GM23248 (cell line): ENCODE data around the gene PSME3IP1. TPM values are rescaled to one million over a fixed set of nuclear protein-coding genes. Genes with fewer than 3 reads are reported as not detected.

Experiments
- DNase-seq: peaks from one replicate; pipeline ENCODE4 v3.0.0-alpha.2; 2015
- H2AFZ ChIP-seq: fragments of 200-600 bp; sonication (generic); 2 replicates; pipeline ENCODE4 v1.6.1; 2016; ENCODE audit warnings: antibody characterized with exemption
- H3F3A ChIP-seq: fragments of 200-600 bp; sonication (generic); 2 replicates; pipeline ENCODE4 v1.6.1; 2016; ENCODE audit warnings: mild to moderate bottlenecking, antibody characterized with exemption, mixed run types; ENCODE audit not compliant: insufficient read depth
- H3K27ac ChIP-seq: fragments of 200-600 bp; sonication (generic); 2 replicates; pipeline ENCODE4 v1.5.1; 2016; ENCODE audit warnings: mild to moderate bottlenecking
- H3K27me3 ChIP-seq: fragments of 200-600 bp; sonication (generic); replicated peaks from 2 replicates; pipeline ENCODE4 v1.6.1; 2016; ENCODE audit warnings: mild to moderate bottlenecking; ENCODE audit not compliant: insufficient read depth
- H3K36me3 ChIP-seq: fragments of 200-600 bp; sonication (generic); 2 replicates; pipeline ENCODE4 v1.6.1; 2016; ENCODE audit warnings: low read depth, mild to moderate bottlenecking
- H3K4me1 ChIP-seq: fragments of 200-600 bp; sonication (generic); 2 replicates; pipeline ENCODE4 v1.6.1; 2016; ENCODE audit warnings: mild to moderate bottlenecking; ENCODE audit not compliant: insufficient read depth
- H3K4me2 ChIP-seq: fragments of 200-600 bp; sonication (generic); one replicate; pipeline ENCODE4 v1.6.1; 2016; ENCODE audit warnings: mild to moderate bottlenecking; ENCODE audit not compliant: unreplicated experiment
- H3K4me3 ChIP-seq: fragments of 200-600 bp; sonication (generic); 2 replicates; pipeline ENCODE4 v1.5.1; 2016; ENCODE audit warnings: mild to moderate bottlenecking
- H3K79me2 ChIP-seq: fragments of 200-600 bp; sonication (generic); 2 replicates; pipeline ENCODE4 v1.6.1; 2016; ENCODE audit warnings: mild to moderate bottlenecking; ENCODE audit not compliant: insufficient read depth
- H3K9ac ChIP-seq: fragments of 200-600 bp; sonication (generic); 2 replicates; pipeline ENCODE4 v1.6.1; 2016; ENCODE audit warnings: mild to moderate bottlenecking
- H3K9me2 ChIP-seq: fragments of 200-600 bp; sonication (generic); 2 replicates; pipeline ENCODE4 v1.6.1; 2016; ENCODE audit warnings: mixed run types, mild to moderate bottlenecking, moderate library complexity; ENCODE audit not compliant: insufficient read depth
- H3K9me3 ChIP-seq: fragments of 200-600 bp; sonication (generic); one replicate; pipeline ENCODE4 v1.6.1; 2017; ENCODE audit warnings: low read depth
- H4K20me1 ChIP-seq: fragments of 200-600 bp; sonication (generic); 2 replicates; pipeline ENCODE4 v1.6.0; 2016; ENCODE audit not compliant: insufficient read depth
- EZH2 ChIP-seq: fragments of 200-600 bp; sonication (generic); IDR thresholded peaks from 2 replicates; pipeline ENCODE4 v1.6.1; 2018; ENCODE audit warnings: antibody characterized with exemption, mild to moderate bottlenecking; ENCODE audit not compliant: insufficient read depth, poor library complexity, severe bottlenecking
- EZH2phosphoT487 ChIP-seq: fragments of 200-600 bp; sonication (generic); IDR thresholded peaks from 2 replicates; pipeline ENCODE4 v1.6.1; 2018; ENCODE audit warnings: antibody characterized with exemption, moderate library complexity, mild to moderate bottlenecking, low read depth; ENCODE audit not compliant: insufficient read depth
- WGBS, 2 experiments: methylation state at CpG; one replicate each; pipeline ENCODE4 v1.1.6; 2015 to 2017; ENCODE audit warnings: low lambda C conversion rate in 2 of 2, low coverage in 1 of 2; ENCODE audit errors: missing lambda C conversion rate in 2 of 2; 5-methylcytosine and 5-hydroxymethylcytosine counted together
- in situ Hi-C: fragments of 300-500 bp; cut with MboI; formaldehyde crosslinking; loops from 2 replicates; pipeline ENCODE4 v1.15.0; 2020
- polyA plus RNA-seq: library from polyadenylated mRNA; unstranded; fragments of >200 nt; fragmentation: Nextera tagmentation; extraction: Ambion mirVana; gene quantifications from 2 replicates; pipeline ENCODE4 v1.2.1, GENCODE V29; 2016
- total RNA-seq: library from RNA; depleted of rRNA; stranded (reverse); fragments of >200 nt; shearing (Covaris generic); gene quantifications from 2 replicates; pipeline ENCODE4 v1.2.3, GENCODE V29; 2014

PSME3IP1 gene
- total and polyA plus RNA-seq, 2 experiments from 2014 or later: 42.2 to 58.9 TPM

DNA sequence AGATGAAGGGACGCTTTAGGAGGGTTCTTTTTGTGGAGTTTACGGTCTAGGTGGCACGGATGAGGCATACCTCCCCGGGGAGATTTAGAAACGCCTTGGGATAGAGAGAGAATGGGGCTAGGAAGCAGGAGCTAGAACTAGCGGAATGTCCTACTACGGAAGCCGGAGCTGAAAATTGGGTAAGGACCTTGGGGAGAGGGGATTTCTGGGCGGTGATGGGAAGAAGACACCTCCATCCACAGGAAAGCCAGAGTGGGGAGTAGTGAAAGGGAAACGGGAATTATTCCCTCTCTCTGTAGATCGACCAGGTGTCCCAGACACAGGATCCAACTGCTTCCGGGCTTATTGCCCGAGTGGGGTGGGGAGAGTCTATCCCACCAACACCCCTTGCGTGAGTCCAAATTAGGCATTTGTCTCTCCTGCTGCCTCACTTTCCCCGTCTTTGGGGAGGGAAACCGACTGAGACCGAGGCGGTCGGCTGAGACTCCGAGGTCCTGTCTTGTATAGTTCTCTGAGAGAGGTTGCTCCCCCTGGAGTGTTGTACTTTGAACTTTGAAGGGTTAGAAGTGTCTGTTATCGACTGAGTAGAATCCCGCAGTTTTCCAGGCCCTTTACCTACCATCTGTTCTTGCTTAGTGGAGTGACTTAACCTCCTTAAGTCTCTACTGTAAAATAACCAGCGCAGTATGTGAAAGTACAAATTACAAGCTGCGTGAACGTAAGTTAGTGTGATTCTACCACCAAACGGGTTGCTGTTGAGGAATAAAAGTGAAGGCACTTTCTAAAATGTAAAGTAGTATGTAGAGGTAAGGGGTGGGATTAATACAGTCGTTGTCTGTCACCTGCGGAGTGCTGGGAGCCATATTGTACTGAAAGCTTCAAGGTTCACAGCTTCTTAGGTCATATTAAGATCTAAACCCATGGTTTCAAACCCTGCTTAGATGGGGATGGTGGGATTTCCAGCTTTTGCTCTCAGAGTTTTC lies 1.3 kb upstream of the PSME3IP1 start:
- Histone ChIP-seq H3K79me2 (peaks cover 95% of the 10 kb centered on the region), H2AFZ (peak overlapping the region; percentile 73), H3K9ac (peak overlapping the region; percentile 95), H3F3A (peaks cover 40% of the 10 kb centered on the region), H3K4me1 (peaks cover 40% of the 10 kb centered on the region), H3K27ac (peak overlapping the region; percentile 88), H3K9me3 (no peaks in the 10 kb centered on the region), H3K36me3 (no peaks in the 10 kb centered on the region), H3K9me2 (no peaks in the 10 kb centered on the region), H3K27me3 (no peaks in the 10 kb centered on the region), H3K4me3 (peak overlapping the region; percentile 91), H3K4me2 (peak overlapping the region; percentile 91), H4K20me1 (no peaks in the 10 kb centered on the region)
- TF ChIP-seq EZH2 (no peak), EZH2phosphoT487 (no peak)
- in situ Hi-C loops: no loop called here
- DNase-seq: peak; percentile 74
- WGBS, 2 experiments: 1 to 2% methylated on average over 28 of the region's 28 CpGs

DNA sequence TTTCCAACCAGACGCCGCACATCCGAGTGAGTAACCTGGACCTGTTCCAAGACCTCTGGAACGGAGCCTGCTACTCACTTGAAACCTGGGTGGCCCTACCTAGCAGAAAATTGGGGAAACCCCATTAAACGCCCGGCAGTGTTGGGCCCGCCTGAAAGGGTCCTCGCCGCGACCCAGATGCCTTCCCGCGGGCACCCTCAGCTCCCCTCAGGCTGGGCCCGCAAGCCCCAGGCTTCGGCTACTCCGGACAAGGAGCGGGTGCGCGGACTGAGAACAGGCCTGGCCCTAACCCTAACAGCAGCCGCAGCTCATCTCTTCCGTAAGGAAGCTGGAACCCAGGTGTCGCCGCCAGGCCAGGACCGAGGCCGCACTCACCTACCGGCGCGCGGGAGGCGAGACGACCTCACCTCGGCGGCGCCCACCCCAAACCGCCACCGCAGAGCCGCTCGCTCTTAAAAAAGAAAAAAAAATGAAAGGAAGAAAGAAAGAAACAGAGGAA lies 344 bp downstream of the PSME3IP1 start:
- Histone ChIP-seq H3K9me3 (no peaks in the 10 kb centered on the region), H3K79me2 (peaks cover 95% of the 10 kb centered on the region), H3K4me2 (peak overlapping the region; percentile 90), H3K4me3 (peak overlapping the region; percentile 95), H3K4me1 (peaks cover 23% of the 10 kb centered on the region), H3K9ac (peak overlapping the region; percentile 94), H3K27me3 (no peaks in the 10 kb centered on the region), H3K27ac (peak overlapping the region; percentile 82), H2AFZ (peak overlapping the region; percentile 92), H3K36me3 (no peaks in the 10 kb centered on the region), H3F3A (peaks cover 26% of the 10 kb centered on the region), H3K9me2 (no peaks in the 10 kb centered on the region), H4K20me1 (no peaks in the 10 kb centered on the region)
- peak; percentile 89 for DNase-seq
- 1% methylated on average over 34 to 37 of the region's 37 CpGs for WGBS, 2 experiments
- in situ Hi-C loops: no loop called here
- TF ChIP-seq EZH2phosphoT487 (no peak), EZH2 (no peak)

DNA sequence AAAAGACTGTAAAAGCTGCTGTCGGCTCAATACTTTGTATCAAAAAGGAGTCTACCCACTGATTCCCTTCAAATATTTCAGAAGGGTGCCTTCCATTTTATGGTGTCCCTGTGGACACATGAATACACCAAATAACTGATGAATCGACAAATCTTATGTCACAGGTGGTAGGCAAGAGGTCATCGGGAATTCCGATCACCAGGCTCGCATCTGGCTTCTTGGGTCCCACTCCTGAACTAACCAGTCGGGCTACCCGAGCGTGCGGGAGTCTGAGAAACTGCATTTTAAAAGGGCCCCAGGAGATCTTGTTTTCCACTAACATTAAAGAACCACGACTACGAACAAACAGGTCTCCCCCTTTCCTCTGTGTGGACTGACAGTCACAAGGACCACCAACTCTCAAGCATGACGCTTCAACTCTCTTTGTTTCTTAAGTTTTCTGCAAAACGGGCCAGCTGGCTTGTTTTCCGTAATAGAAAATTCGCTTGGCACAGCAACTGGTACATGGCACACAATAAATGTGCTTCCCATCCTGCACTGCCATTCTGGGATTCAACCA lies 873 bp downstream of the PSME3IP1 start:
- H3K4me2 ChIP-seq: peak overlapping the region; percentile 90
- peak overlapping the region; percentile 82 for H3K27ac ChIP-seq
- in situ Hi-C loops: no loop called here
- no peaks in the 10 kb centered on the region for H4K20me1 ChIP-seq
- peaks cover 18% of the 10 kb centered on the region for H3K4me1 ChIP-seq
- peak overlapping the region; percentile 92 for H2AFZ ChIP-seq
- peaks cover 95% of the 10 kb centered on the region for H3K79me2 ChIP-seq
- no peak for DNase-seq
- no peaks in the 10 kb centered on the region for H3K27me3 ChIP-seq
- H3K4me3 ChIP-seq: peak overlapping the region; percentile 95
- 10 to 12% methylated on average over 15 of the region's 15 CpGs for WGBS, 2 experiments
- H3K9ac ChIP-seq: peak overlapping the region; percentile 94
- no peak for TF ChIP-seq EZH2phosphoT487
- no peak for TF ChIP-seq EZH2
- no peaks in the 10 kb centered on the region for H3K9me3 ChIP-seq
- no peaks in the 10 kb centered on the region for H3K36me3 ChIP-seq
- H3F3A ChIP-seq: peaks cover 20% of the 10 kb centered on the region
- H3K9me2 ChIP-seq: no peaks in the 10 kb centered on the region

DNA sequence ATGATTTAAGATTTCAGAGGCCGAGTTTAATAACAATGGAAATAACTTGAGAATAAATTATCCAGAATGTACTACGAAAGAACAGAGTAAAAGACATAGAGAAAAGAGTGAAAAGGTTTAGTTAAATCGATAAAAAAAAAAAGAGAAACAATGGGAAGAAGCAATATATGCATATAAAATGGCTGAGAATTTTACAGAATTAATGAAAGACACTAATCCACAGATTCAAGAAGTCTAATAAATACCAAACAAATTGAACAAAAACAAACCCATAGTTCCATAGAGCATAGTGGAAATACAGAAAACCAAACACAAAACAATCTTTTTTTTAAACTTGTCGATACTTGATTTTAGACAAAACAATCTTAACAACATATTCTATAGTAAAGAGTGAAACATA lies 1.7 kb downstream of the PSME3IP1 start:
- H3K4me1 ChIP-seq: peaks cover 17% of the 10 kb centered on the region
- H3K9ac ChIP-seq: no peak overlapping the region
- H4K20me1 ChIP-seq: no peaks in the 10 kb centered on the region
- peaks cover 95% of the 10 kb centered on the region for H3K79me2 ChIP-seq
- H3K9me3 ChIP-seq: no peaks in the 10 kb centered on the region
- DNase-seq: no peak
- no peak overlapping the region for H2AFZ ChIP-seq
- no peak overlapping the region for H3K27ac ChIP-seq
- H3K4me3 ChIP-seq: 0 out of 2 replicates have a peak overlapping the region, but pooled peaks have one; percentile 95
- H3K27me3 ChIP-seq: no peaks in the 10 kb centered on the region
- H3F3A ChIP-seq: peaks cover 17% of the 10 kb centered on the region
- 96 to 98% methylated on average over 4 of the region's 4 CpGs for whole genome bisulfite sequencing, 2 experiments
- no peaks in the 10 kb centered on the region for H3K9me2 ChIP-seq
- no peak for TF ChIP-seq EZH2
- TF ChIP-seq EZH2phosphoT487: no peak
- H3K4me2 ChIP-seq: peak overlapping the region; percentile 90
- in situ Hi-C loops: no loop called here
- no peaks in the 10 kb centered on the region for H3K36me3 ChIP-seq
